Measurements from ENCODE around the gene EML4. TPM values are rescaled to one million over a fixed set of nuclear protein-coding genes. Genes with fewer than 3 reads are reported as not detected.
A peak's percentile ranks its signal among the peaks of the same experiment; 100 is the strongest.

Gene EML4
- polyA plus RNA-seq, 1 of the 3 experiments (the other 2 are of a cell fraction), result 35.0 TPM

DNA sequence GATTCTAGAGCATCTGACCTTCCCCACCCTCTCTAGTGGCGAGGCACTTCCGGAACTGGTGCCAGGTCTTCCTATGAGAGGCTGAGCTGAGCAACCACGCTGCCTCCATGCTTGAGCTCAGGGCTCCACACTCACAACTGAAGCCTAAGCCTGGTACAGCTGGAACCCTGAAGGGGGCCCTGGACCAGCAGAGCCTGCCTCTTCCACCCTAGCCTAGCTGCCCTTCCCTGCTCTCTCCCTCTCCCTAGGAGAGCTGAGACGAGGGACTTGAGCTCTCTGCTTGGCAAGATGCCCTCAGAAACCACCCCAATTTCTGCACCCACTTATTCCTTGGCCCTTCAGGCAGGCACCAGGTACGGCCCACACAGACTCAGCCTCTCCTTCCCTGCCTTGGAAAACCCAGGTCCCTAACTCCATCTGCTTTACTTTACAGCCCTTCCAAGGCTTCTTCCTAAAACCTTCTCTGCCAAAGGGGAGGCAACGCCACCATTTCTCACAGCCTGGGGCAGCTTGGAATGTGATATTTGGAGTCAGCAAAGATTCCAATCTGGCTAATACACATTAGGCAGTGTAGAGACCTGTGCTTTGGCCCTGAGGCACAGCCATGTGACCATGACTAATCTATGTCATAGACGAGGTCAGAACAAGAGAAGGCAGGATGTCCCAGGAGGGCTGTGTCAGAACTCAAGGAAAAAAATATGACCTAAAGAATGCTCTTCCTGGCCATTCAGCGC is 173.1 kb downstream of the EML4 start (continued):
- TF ChIP-seq SMC3 (IDR thresholded peaks at IDR 0.05; ENCODE audit: low read depth, low read length), result no peak
- TF ChIP-seq MXI1 (IDR thresholded peaks at IDR 0.05; ENCODE audit: low read depth, low read length), result no peak
- TF ChIP-seq, protein P1, sequence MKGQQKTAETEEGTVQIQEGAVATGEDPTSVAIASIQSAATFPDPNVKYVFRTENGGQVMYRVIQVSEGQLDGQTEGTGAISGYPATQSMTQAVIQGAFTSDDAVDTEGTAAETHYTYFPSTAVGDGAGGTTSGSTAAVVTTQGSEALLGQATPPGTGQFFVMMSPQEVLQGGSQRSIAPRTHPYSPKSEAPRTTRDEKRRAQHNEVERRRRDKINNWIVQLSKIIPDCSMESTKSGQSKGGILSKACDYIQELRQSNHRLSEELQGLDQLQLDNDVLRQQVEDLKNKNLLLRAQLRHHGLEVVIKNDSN (IDR thresholded peaks at IDR 0.05; ENCODE audit: borderline replicate concordance, low read depth), result peak; percentile 88
- peak; percentile 68; the same call in 1 of the 2 replicates for TF ChIP-seq TEAD4 (IDR thresholded peaks at IDR 0.05; ENCODE audit: borderline replicate concordance, insufficient read depth)
- TF ChIP-seq, protein P2, sequence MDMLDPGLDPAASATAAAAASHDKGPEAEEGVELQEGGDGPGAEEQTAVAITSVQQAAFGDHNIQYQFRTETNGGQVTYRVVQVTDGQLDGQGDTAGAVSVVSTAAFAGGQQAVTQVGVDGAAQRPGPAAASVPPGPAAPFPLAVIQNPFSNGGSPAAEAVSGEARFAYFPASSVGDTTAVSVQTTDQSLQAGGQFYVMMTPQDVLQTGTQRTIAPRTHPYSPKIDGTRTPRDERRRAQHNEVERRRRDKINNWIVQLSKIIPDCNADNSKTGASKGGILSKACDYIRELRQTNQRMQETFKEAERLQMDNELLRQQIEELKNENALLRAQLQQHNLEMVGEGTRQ (IDR thresholded peaks at IDR 0.05; ENCODE audit: borderline replicate concordance, low read depth, low read length), result no peak
- no peak for TF ChIP-seq FOXM1 (IDR thresholded peaks at IDR 0.05; ENCODE audit: low read depth)
- TF ChIP-seq RCOR1 (IDR thresholded peaks at IDR 0.05; ENCODE audit: low read length), result peak; percentile 20; the same call in 1 of the 2 replicates
- TF ChIP-seq NRF1 (IDR thresholded peaks at IDR 0.05; ENCODE audit: low read depth, low read length), result no peak
- no peak; a peak in 1 of 4 replicates for TF ChIP-seq EP300 (IDR thresholded peaks at IDR 0.05; ENCODE audit: borderline replicate concordance in 1 of 2, low read depth in 1 of 2, low read length in 1 of 2)

DNA sequence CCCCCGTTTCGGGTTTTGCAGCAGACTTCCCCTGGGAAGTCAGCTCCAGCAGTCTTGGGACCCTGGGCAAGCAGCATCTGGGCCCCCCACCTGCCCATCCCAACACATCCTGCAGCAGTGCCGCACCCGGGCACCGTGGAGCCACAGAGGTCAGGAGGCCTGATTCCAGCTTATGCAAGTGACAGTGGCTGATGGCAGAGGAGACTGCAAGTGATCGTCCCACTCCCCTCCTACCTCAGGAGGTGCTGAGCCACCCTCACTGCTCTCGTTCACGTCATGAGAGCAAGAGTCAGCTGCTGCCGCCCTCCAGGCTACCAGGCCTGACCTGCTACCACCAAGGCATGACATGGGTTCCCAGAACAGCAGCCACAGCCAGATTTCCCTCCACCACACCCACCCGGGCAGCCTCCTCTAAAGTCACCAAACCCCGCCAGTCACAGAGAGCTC is 173.7 kb downstream of the EML4 start:
- Histone ChIP-seq H3F3A (replicated peaks; ENCODE audit: insufficient read depth) (peaks cover 10% of the 10 kb centered on the region), H3K27ac (ENCODE audit: low read depth in 2 of 2, low read length in 1 of 2) (peak overlapping the region; percentile 41 to 92; a peak in 3 of 4 replicates), H3K9me2 (no peaks in the 10 kb centered on the region), H3K27me3 (ENCODE audit: insufficient read depth) (no peaks in the 10 kb centered on the region), H3K9ac (peak overlapping the region; percentile 24; the same call in 1 of the 2 replicates), H4K20me1 (ENCODE audit: insufficient read depth) (no peaks in the 10 kb centered on the region; the same call in 1 of the 2 replicates), H2AFZ (ENCODE audit: low read depth) (no peak overlapping the region), H3K9me3 (no peaks in the 10 kb centered on the region), H3K4me2 (peak overlapping the region; percentile 62), H3K36me3 (replicated peaks in 1 of 2; ENCODE audit: control insufficient read depth in 1 of 2, insufficient read depth in 2 of 2, low read length in 1 of 2) (peaks cover 14 to 30% of the 10 kb centered on the region in 2 experiments), H3K79me2 (ENCODE audit: insufficient read depth) (peaks cover 79% of the 10 kb centered on the region), H3K4me1 (ENCODE audit: control insufficient read depth in 1 of 2, insufficient read depth in 2 of 2, low read depth in 1 of 2, low read length in 1 of 2) (peaks cover 17 to 19% of the 10 kb centered on the region in 2 experiments; a peak in 3 of 4 replicates), H3K4me3 (ENCODE audit: low read depth in 2 of 2, low read length in 1 of 2) (no peak overlapping the region)
- ChIA-PET POLR2A (interaction anchor here (1.0 kb wide), 2 partner anchors 14 to 17 kb away, joined by 3 read pairs; no protein-coding TSS in a partner anchor), CTCF (interaction anchor here (0.6 to 3.5 kb wide), 7 partner anchors 14 to 489 kb away, joined by 3 to 12 read pairs (median 5); partner anchors contain the start of gene COX7A2L)
- WGBS (ENCODE audit: low lambda C conversion rate), result 92% methylated on average over 11 of the region's 11 CpGs
- DNase-seq, result no peak
- TF ChIP-seq MAX (IDR thresholded peaks at IDR 0.05; ENCODE audit: low read depth) (no peak), FOXJ3 (CRISPR knock-in tag; IDR thresholded peaks at IDR 0.05) (no peak), EZH2phosphoT487 (IDR thresholded peaks at IDR 0.05; ENCODE audit: borderline replicate concordance, low read depth) (no peak), SIN3A (IDR thresholded peaks at IDR 0.05; ENCODE audit: borderline replicate concordance, low read depth, low read length) (no peak), FOSL2 (IDR thresholded peaks at IDR 0.05; ENCODE audit: borderline replicate concordance, low read depth) (no peak), IRF3 (IDR thresholded peaks at IDR 0.05; ENCODE audit: low read depth, low read length) (no peak), TCF12 (IDR thresholded peaks at IDR 0.05) (no peak), RCOR1 (IDR thresholded peaks at IDR 0.05; ENCODE audit: low read length) (no peak), RXRA (IDR thresholded peaks at IDR 0.05; ENCODE audit: borderline replicate concordance, low read depth) (no peak), ELF1 (IDR thresholded peaks at IDR 0.05) (no peak), RAD21 (IDR thresholded peaks at IDR 0.05; ENCODE audit: low read length) (no peak), ZBTB33 (IDR thresholded peaks at IDR 0.05; ENCODE audit: borderline replicate concordance, low read depth) (no peak), YY1 (IDR thresholded peaks at IDR 0.05; ENCODE audit: low read depth) (no peak), MXI1 (IDR thresholded peaks at IDR 0.05; ENCODE audit: low read depth, low read length) (no peak), NFIC (IDR thresholded peaks at IDR 0.05; ENCODE audit: borderline replicate concordance) (no peak), EP300 (IDR thresholded peaks at IDR 0.05; ENCODE audit: borderline replicate concordance in 1 of 2, low read depth in 1 of 2, low read length in 1 of 2) (no peak)

Data from SK-N-SH (cell line).